GM19328 (cell line): ENCODE measurements around the gene SEC22C.
"Not testable (repeated sequence)": the region's sequence is repeated elsewhere in the genome, so short reads cannot be mapped to it uniquely, and the experiment has no call there.

Source experiments
- ATAC-seq: cut with Tn5 transposase; IDR thresholded peaks from one replicate; pipeline ENCODE4 v1.9.1; 2021; ENCODE audit warnings: mild to moderate bottlenecking, moderate library complexity; ENCODE audit not compliant: unreplicated experiment

Gene SEC22C

GRCh38 chr3:42582474-42583070 is 805 bp upstream of the SEC22C start:
- ATAC-seq: no peak

- no peak for ATAC-seq
Observed at GRCh38 chr3:42581400-42581708, 413 bp downstream of the SEC22C start.

GRCh38 chr3:42579346-42579745 is 2.4 kb downstream of the SEC22C start:
- not testable (repeated sequence) for ATAC-seq

GRCh38 chr3:42578054-42578453 is 3.7 kb downstream of the SEC22C start:
- no peak for ATAC-seq

GRCh38 chr3:42575137-42575741 is 6.5 kb downstream of the SEC22C start:
- no peak for ATAC-seq

- no peak for ATAC-seq
Observed at GRCh38 chr3:42572278-42572677, 9.5 kb downstream of the SEC22C start.

GRCh38 chr3:42569593-42570142 is 12.1 kb downstream of the SEC22C start:
- ATAC-seq: no peak

- ATAC-seq: no peak
Observed at GRCh38 chr3:42562047-42562907, 19.5 kb downstream of the SEC22C start.

GRCh38 chr3:42557854-42558253 is 23.9 kb downstream of the SEC22C start:
- no peak for ATAC-seq

- not testable (repeated sequence) for ATAC-seq
Observed at GRCh38 chr3:42556817-42557216, 24.9 kb downstream of the SEC22C start.

- no peak for ATAC-seq
Observed at GRCh38 chr3:42556089-42556632, 25.6 kb downstream of the SEC22C start.

GRCh38 chr3:42552830-42553229 is 28.9 kb downstream of the SEC22C start:
- no peak for ATAC-seq

GRCh38 chr3:42550250-42550649 is 31.5 kb downstream of the SEC22C start:
- ATAC-seq: no peak

GRCh38 chr3:42549131-42549530 is 32.6 kb downstream of the SEC22C start:
- ATAC-seq: no peak

- ATAC-seq: no peak
Observed at GRCh38 chr3:42547401-42547945, 34.3 kb downstream of the SEC22C start.

- no peak for ATAC-seq
Observed at GRCh38 chr3:42546691-42547213, 35.0 kb downstream of the SEC22C start.

GRCh38 chr3:42545284-42545900 is 36.4 kb downstream of the SEC22C start:
- no peak for ATAC-seq

GRCh38 chr3:42544492-42545283 is 37.1 kb downstream of the SEC22C start:
- no peak for ATAC-seq

- ATAC-seq: no peak
Observed at GRCh38 chr3:42541079-42541478, 40.7 kb downstream of the SEC22C start.
